ENCODE measurements around the gene EMD.

The EMD gene

GRCh38 chrX:154409222-154409871, 30.3 kb downstream of the EMD start, which contains the start of gene DNASE1L1:
TSS of gene DNASE1L1 (minus strand) at chrX:154409254. CDS start at chrX:154405568, 3,686 bp downstream.
- no peak within 1 kb of the TSS; the same call in 1 of the 2 replicates for H3K27ac ChIP-seq
- TF ChIP-seq ZFX (IDR thresholded peaks at IDR 0.05; ENCODE audit: borderline replicate concordance) (no peak), CTCF (IDR thresholded peaks at IDR 0.05) (no peak)

- TF ChIP-seq ZFX (IDR thresholded peaks at IDR 0.05; ENCODE audit: borderline replicate concordance) (no peak), CTCF (IDR thresholded peaks at IDR 0.05) (no peak)
- H3K27ac ChIP-seq: peak overlapping the region; percentile 84
Observed at GRCh38 chrX:154411981-154412340, 32.9 kb downstream of the EMD start.

- peak overlapping the region; percentile 84 for H3K27ac ChIP-seq
- TF ChIP-seq ZFX (IDR thresholded peaks at IDR 0.05; ENCODE audit: borderline replicate concordance) (no peak), CTCF (IDR thresholded peaks at IDR 0.05) (no peak)
Observed at GRCh38 chrX:154412468-154412867, 33.4 kb downstream of the EMD start.

- TF ChIP-seq CTCF (IDR thresholded peaks at IDR 0.05) (no peak), ZFX (IDR thresholded peaks at IDR 0.05; ENCODE audit: borderline replicate concordance) (no peak)
- H3K27ac ChIP-seq: no peak overlapping the region
Observed at GRCh38 chrX:154413142-154413541, 34.0 kb downstream of the EMD start.

GRCh38 chrX:154417157-154417556, 38.1 kb downstream of the EMD start:
- no peak overlapping the region for H3K27ac ChIP-seq
- no peak for TF ChIP-seq CTCF (IDR thresholded peaks at IDR 0.05)
- TF ChIP-seq ZFX (IDR thresholded peaks at IDR 0.05; ENCODE audit: borderline replicate concordance): no peak

GRCh38 chrX:154419189-154419588, 40.1 kb downstream of the EMD start:
- no peak overlapping the region for H3K27ac ChIP-seq
- no peak for TF ChIP-seq ZFX (IDR thresholded peaks at IDR 0.05; ENCODE audit: borderline replicate concordance)
- TF ChIP-seq CTCF (IDR thresholded peaks at IDR 0.05): no peak

- no peak for TF ChIP-seq ZFX (IDR thresholded peaks at IDR 0.05; ENCODE audit: borderline replicate concordance)
- TF ChIP-seq CTCF (IDR thresholded peaks at IDR 0.05): no peak
- H3K27ac ChIP-seq: no peak overlapping the region
Observed at GRCh38 chrX:154419688-154420401, 40.8 kb downstream of the EMD start.
